ENCODE measurements around the gene GREB1. TPM values are rescaled to one million over a fixed set of nuclear protein-coding genes. Genes with fewer than 3 reads are reported as not detected.

The GREB1 gene
- total and polyA plus RNA-seq, 2 experiments from 2014 or later, result 5.7 to 6.4 TPM

- peaks cover 11% of the 10 kb centered on the region for H3K4me1 ChIP-seq (ENCODE audit: insufficient read depth)
- no peak overlapping the region for H3K4me3 ChIP-seq
- peaks cover 10% of the 10 kb centered on the region for H3K27me3 ChIP-seq
- no peak for TF ChIP-seq EZH2 (IDR thresholded peaks at IDR 0.05; ENCODE audit: borderline replicate concordance)
- TF ChIP-seq EZH2phosphoT487 (IDR thresholded peaks at IDR 0.05; ENCODE audit: low read depth, severe bottlenecking, unreplicated experiment), result no peak
- TF ChIP-seq, protein P1, sequence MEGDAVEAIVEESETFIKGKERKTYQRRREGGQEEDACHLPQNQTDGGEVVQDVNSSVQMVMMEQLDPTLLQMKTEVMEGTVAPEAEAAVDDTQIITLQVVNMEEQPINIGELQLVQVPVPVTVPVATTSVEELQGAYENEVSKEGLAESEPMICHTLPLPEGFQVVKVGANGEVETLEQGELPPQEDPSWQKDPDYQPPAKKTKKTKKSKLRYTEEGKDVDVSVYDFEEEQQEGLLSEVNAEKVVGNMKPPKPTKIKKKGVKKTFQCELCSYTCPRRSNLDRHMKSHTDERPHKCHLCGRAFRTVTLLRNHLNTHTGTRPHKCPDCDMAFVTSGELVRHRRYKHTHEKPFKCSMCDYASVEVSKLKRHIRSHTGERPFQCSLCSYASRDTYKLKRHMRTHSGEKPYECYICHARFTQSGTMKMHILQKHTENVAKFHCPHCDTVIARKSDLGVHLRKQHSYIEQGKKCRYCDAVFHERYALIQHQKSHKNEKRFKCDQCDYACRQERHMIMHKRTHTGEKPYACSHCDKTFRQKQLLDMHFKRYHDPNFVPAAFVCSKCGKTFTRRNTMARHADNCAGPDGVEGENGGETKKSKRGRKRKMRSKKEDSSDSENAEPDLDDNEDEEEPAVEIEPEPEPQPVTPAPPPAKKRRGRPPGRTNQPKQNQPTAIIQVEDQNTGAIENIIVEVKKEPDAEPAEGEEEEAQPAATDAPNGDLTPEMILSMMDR (IDR thresholded peaks at IDR 0.05; ENCODE audit: poor library complexity), result no peak
- no peak for DNase-seq (ENCODE audit: low spot score)
- no peaks in the 10 kb centered on the region for H4K20me1 ChIP-seq (ENCODE audit: insufficient read depth, poor library complexity, severe bottlenecking)
- H3K27ac ChIP-seq, result no peak overlapping the region
- H3K9me2 ChIP-seq (replicated peaks; ENCODE audit: insufficient read depth), result no peaks in the 10 kb centered on the region
- H2AFZ ChIP-seq, result no peak overlapping the region
- H3K4me2 ChIP-seq, result no peak overlapping the region
- WGBS (ENCODE audit: low lambda C conversion rate, missing lambda C conversion rate), result 91% methylated on average over 8 of the region's 8 CpGs
- H3K36me3 ChIP-seq (replicated peaks; ENCODE audit: insufficient read depth, low read depth), result no peaks in the 10 kb centered on the region
- no peaks in the 10 kb centered on the region for H3K9me3 ChIP-seq (ENCODE audit: low read depth)
- H3K79me2 ChIP-seq, result no peaks in the 10 kb centered on the region
Observed at GRCh38 chr2:11682590-11682915, 148.7 kb downstream of the GREB1 start.

GRCh38 chr2:11683476-11683875, 149.6 kb downstream of the GREB1 start:
- H2AFZ ChIP-seq, result no peak overlapping the region
- peaks cover 4% of the 10 kb centered on the region for H3K27me3 ChIP-seq
- DNase-seq (ENCODE audit: low spot score), result no peak
- H3K4me3 ChIP-seq, result no peak overlapping the region
- H3K4me2 ChIP-seq, result no peak overlapping the region
- peaks cover 12% of the 10 kb centered on the region for H3K4me1 ChIP-seq (ENCODE audit: insufficient read depth)
- H4K20me1 ChIP-seq (ENCODE audit: insufficient read depth, poor library complexity, severe bottlenecking), result no peaks in the 10 kb centered on the region
- no peak overlapping the region for H3K27ac ChIP-seq
- TF ChIP-seq EZH2phosphoT487 (IDR thresholded peaks at IDR 0.05; ENCODE audit: low read depth, severe bottlenecking, unreplicated experiment), result no peak
- no peak for TF ChIP-seq EZH2 (IDR thresholded peaks at IDR 0.05; ENCODE audit: borderline replicate concordance)
- TF ChIP-seq, protein P1 (IDR thresholded peaks at IDR 0.05; ENCODE audit: poor library complexity), result no peak
- H3K9me2 ChIP-seq (replicated peaks; ENCODE audit: insufficient read depth), result no peaks in the 10 kb centered on the region
- no peaks in the 10 kb centered on the region for H3K79me2 ChIP-seq
- no peaks in the 10 kb centered on the region for H3K36me3 ChIP-seq (replicated peaks; ENCODE audit: insufficient read depth, low read depth)
- no peaks in the 10 kb centered on the region for H3K9me3 ChIP-seq (ENCODE audit: low read depth)
- WGBS (ENCODE audit: low lambda C conversion rate, missing lambda C conversion rate), result 47% methylated on average over 9 of the region's 9 CpGs

DNA sequence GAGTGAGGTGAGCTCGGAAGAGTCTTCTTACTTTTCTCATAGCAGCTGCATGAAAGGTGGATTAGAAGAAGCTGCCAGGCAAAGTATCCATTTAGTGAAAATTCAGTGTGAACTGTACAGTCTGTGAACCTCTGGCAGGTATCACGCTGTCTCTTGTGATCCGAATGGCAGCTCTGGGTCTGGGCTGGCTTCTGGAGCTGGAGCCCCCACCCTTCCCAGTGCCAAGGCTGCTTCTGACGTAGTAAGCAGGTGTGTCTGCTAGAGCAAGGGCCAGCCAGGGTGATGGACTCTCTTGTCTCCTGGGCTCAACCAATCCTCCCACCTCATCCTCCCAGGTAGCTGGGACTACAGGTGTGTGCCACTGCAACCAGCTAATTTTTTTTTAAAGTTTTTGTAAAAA, 150.1 kb downstream of the GREB1 start:
- TF ChIP-seq EZH2phosphoT487 (IDR thresholded peaks at IDR 0.05; ENCODE audit: low read depth, severe bottlenecking, unreplicated experiment) (no peak), EZH2 (IDR thresholded peaks at IDR 0.05; ENCODE audit: borderline replicate concordance) (no peak)
- TF ChIP-seq, protein P1 (IDR thresholded peaks at IDR 0.05; ENCODE audit: poor library complexity), result no peak
- H3K27ac ChIP-seq, result no peak overlapping the region
- WGBS (ENCODE audit: low lambda C conversion rate, missing lambda C conversion rate), result 89% methylated on average over 4 of the region's 4 CpGs
- no peaks in the 10 kb centered on the region for H4K20me1 ChIP-seq (ENCODE audit: insufficient read depth, poor library complexity, severe bottlenecking)
- no peaks in the 10 kb centered on the region for H3K79me2 ChIP-seq
- no peaks in the 10 kb centered on the region for H3K9me2 ChIP-seq (replicated peaks; ENCODE audit: insufficient read depth)
- no peak for DNase-seq (ENCODE audit: low spot score)
- peaks cover 16% of the 10 kb centered on the region for H3K4me1 ChIP-seq (ENCODE audit: insufficient read depth)
- H3K4me2 ChIP-seq, result no peak overlapping the region
- no peak overlapping the region for H3K4me3 ChIP-seq
- H2AFZ ChIP-seq, result no peak overlapping the region
- H3K9me3 ChIP-seq (ENCODE audit: low read depth), result no peaks in the 10 kb centered on the region
- H3K27me3 ChIP-seq, result peaks cover 4% of the 10 kb centered on the region
- no peaks in the 10 kb centered on the region for H3K36me3 ChIP-seq (replicated peaks; ENCODE audit: insufficient read depth, low read depth)

Data from hepatocyte (in vitro differentiated cells).